AG09309 (cell line): Measurements from ENCODE around the gene ZNF652.

ENCODE experiments used
- DNase-seq: peaks from one replicate; pipeline ENCODE4 v3.0.0-alpha.2; 2010; ENCODE audit warnings: low read depth
- H3K4me3 ChIP-seq: 2 replicates; pipeline ENCODE4 v1.5.1; 2011; ENCODE audit warnings: mild to moderate bottlenecking, low read depth, low read length, moderate library complexity; ENCODE audit not compliant: control insufficient read depth
- TF ChIP-seq, protein P1 (sequence below): IDR thresholded peaks from 2 replicates; pipeline ENCODE4 v1.5.1; 2011; ENCODE audit warnings: mild to moderate bottlenecking, low read depth, low read length, inconsistent platforms; ENCODE audit not compliant: insufficient read depth, control insufficient read depth; ENCODE audit errors: missing control alignments

ZNF652 gene

DNA sequence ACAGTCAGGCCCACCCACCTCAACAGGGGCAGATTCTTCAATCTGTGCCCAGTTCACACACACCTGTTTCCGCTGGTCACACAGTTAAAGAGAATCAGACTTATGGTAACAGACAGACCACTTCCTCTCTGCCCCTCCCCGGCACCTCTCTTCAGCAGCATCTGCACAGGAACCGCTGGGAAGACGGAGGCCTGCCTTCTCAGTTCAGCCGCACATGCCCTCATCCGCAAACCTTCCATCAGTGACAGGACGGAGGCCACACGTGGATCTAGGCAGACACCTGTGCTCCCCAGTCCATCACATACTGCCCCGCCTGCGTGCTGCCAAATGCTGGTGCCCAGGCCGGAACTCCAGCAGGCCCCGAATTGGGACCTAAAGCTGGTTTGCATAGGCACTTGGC, 42.3 kb upstream of the ZNF652 start:
- TF ChIP-seq, protein P1, sequence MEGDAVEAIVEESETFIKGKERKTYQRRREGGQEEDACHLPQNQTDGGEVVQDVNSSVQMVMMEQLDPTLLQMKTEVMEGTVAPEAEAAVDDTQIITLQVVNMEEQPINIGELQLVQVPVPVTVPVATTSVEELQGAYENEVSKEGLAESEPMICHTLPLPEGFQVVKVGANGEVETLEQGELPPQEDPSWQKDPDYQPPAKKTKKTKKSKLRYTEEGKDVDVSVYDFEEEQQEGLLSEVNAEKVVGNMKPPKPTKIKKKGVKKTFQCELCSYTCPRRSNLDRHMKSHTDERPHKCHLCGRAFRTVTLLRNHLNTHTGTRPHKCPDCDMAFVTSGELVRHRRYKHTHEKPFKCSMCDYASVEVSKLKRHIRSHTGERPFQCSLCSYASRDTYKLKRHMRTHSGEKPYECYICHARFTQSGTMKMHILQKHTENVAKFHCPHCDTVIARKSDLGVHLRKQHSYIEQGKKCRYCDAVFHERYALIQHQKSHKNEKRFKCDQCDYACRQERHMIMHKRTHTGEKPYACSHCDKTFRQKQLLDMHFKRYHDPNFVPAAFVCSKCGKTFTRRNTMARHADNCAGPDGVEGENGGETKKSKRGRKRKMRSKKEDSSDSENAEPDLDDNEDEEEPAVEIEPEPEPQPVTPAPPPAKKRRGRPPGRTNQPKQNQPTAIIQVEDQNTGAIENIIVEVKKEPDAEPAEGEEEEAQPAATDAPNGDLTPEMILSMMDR, result no peak
- H3K4me3 ChIP-seq, result no peak overlapping the region
- DNase-seq, result no peak

DNA sequence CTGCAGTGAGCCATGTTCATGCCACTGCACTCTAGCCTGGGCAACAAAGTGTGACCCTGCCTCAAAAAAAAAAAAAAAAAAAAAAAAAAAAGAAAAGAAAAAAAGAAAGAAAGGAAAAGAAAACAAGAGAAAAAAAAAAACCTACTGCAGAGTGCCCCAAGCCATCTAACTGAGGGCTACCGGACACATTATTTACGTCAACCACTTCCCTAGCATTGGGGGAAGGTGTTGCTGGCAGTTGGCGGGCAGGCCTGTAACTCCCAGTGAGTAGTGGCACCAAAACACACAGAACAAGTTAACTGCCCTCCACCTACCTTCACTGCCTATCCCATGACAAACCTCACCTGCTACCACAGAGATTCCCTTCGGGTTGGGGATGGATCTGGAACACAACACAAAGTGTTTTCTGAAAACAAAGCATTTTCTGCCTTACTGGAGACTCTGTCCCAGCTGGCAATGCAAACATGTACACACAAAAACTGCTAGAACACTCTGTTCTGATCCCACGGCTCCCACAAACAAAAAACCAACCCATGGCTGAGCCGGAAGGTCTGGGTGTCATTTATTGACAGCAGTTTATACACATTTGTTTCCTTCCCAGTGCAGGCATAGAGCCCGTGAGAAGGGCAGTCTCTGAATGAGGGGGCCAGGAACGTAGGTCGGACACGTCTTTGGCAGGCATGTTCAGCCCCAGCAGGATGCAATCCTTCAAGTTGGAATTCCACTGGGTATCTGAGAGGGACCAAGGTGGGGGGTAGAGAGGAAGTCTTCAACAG, 41.7 kb upstream of the ZNF652 start:
- TF ChIP-seq, protein P1, result no peak
- DNase-seq, result no peak
- H3K4me3 ChIP-seq, result no peak overlapping the region

DNA sequence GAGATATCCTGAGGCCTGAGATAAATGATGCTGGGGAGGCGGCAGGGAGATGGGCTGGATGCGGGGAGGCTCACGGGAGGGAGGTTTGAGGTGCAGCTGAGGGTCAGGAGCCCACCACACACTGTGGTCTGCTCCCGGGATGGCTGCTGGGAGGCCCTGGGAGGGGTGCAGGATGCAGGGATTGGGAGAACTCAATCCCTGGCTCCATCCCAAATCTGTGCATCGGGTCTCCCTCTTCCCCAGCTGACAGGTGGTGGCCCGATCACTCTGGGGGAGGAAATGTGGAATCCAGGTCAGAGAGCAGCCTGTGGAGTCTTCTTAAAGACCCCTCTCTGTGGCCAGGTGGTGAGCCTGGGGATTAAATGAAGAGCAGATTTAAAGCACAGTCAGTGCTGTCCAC, 40.7 kb upstream of the ZNF652 start:
- TF ChIP-seq, protein P1, result no peak
- no peak overlapping the region for H3K4me3 ChIP-seq
- no peak for DNase-seq

DNA sequence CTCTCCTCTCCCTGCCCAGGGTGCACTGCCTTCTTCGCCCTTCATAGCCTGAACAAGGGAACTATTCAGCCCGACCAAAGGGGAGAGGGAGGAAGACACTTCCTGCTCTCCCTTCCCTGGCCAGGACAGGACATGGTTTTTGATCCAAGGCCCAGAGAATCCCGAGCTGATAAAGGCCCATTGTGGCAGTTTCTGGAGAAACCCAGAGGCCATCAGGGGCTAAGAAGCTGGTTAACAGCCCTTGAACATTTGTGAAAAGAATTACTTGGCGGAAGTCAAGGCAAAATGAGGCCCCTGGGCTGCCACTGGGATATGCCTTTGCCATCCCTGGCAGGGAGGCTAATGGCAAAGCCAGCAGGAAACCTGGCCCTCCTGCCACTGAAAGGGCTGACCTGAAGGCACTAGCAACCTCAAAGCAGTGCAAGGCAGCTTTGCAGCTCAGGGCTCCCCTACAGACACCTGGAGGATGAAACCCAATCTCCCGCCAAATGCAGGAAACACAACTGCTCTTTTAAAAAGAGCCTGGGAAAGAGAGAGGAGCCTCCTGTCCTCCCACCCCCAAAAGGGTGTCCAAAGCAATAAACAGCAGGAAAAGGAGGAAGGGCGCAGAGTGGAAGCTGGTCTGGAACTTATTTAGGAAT, 40.0 kb upstream of the ZNF652 start:
- TF ChIP-seq, protein P1, result no peak
- no peak for DNase-seq
- H3K4me3 ChIP-seq, result no peak overlapping the region

DNA sequence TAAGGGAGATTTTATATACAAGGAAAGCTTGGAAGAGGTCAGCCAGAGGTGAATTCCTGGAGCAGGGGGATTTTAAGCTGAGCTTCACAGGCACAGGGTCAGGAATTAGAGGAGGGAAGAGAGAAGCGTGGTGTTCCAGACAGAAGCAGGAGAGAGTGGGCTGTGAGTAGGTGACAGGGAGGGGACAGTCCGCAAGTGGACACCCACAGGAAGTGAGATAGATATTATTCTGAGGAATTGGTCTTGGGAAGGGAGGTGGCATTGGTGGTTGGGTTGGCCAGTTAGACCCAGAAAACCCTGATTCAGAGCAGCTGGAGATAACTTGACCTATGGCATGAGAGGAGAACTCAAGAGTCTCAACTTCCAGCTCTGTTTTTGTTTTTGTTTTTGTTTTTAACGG, 37.9 kb upstream of the ZNF652 start:
- TF ChIP-seq, protein P1, result no peak
- no peak overlapping the region for H3K4me3 ChIP-seq
- DNase-seq, result no peak

DNA sequence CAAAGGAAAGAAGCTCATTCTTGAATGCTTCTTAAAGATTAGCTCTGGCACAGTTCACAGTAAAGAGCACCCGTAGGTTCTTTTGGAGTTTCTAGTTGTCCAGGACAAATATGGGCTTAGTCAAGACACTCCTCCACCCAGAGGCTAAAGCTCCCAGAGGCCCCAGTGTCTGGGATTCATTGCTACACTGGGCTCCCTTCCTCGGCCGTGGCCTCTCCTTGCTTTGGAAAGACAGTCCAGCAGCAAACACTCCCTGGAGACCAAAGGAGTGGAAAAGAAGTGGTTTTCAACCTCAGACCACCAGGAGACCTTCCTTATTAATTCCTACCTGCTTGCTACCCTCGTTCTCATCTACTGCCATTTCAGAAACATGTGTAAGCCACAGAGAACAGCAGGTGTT, 35.5 kb upstream of the ZNF652 start:
- TF ChIP-seq, protein P1, result no peak
- DNase-seq, result no peak
- no peak overlapping the region for H3K4me3 ChIP-seq
